GM23338 (cell line): ENCODE measurements around the gene PRKAR1B.

ENCODE experiments used
- EZH2 ChIP-seq: fragments of 200-600 bp; sonication (generic); IDR thresholded peaks from one replicate; pipeline ENCODE4 v1.8.0; 2017; ENCODE audit warnings: antibody characterized with exemption, mild to moderate bottlenecking, low read depth; ENCODE audit not compliant: unreplicated experiment
- TF ChIP-seq, protein P1 (sequence below), 2 experiments: fragments of 200-600 bp in 1 of 2; sonication (generic) in 1 of 2; conservative IDR thresholded peaks; 2 replicates each; pipeline versions ENCODE4 v1.5.1 to v1.6.1; 2016 to 2017; ENCODE audit warnings: antibody characterized with exemption in 2 of 2, low read depth in 2 of 2, mild to moderate bottlenecking in 2 of 2, moderate library complexity in 1 of 2
- TF ChIP-seq, protein P2 (sequence below): IDR thresholded peaks from one replicate; pipeline ENCODE4 v1.6.1; 2018; ENCODE audit warnings: antibody characterized with exemption; ENCODE audit not compliant: unreplicated experiment

DNA sequence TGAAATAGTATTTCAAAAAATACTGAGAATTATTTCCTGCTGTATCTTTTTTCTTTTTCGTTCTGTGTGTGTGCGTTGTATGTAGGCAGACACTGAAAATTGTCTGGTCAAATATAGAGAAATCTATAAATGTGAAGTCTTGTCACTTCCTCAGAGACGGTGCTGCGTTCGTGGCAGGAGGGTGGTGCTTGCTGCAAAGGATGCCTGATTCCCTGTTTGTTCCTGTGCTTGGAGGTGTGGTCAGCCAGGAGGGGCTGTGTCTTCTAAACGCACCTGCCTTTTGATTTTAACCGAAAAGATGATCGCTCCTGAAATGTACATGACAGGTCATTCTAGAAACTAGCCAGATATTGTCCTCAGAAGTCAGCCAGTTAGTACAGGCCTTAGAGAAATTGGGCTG is 32.5 kb upstream of the PRKAR1B start:
- TF ChIP-seq, protein P1, sequence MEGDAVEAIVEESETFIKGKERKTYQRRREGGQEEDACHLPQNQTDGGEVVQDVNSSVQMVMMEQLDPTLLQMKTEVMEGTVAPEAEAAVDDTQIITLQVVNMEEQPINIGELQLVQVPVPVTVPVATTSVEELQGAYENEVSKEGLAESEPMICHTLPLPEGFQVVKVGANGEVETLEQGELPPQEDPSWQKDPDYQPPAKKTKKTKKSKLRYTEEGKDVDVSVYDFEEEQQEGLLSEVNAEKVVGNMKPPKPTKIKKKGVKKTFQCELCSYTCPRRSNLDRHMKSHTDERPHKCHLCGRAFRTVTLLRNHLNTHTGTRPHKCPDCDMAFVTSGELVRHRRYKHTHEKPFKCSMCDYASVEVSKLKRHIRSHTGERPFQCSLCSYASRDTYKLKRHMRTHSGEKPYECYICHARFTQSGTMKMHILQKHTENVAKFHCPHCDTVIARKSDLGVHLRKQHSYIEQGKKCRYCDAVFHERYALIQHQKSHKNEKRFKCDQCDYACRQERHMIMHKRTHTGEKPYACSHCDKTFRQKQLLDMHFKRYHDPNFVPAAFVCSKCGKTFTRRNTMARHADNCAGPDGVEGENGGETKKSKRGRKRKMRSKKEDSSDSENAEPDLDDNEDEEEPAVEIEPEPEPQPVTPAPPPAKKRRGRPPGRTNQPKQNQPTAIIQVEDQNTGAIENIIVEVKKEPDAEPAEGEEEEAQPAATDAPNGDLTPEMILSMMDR (conservative IDR thresholded peaks at IDR 0.05; ENCODE audit: low read depth in 2 of 2) = no peak
- TF ChIP-seq EZH2 = no peak
- TF ChIP-seq, protein P2, sequence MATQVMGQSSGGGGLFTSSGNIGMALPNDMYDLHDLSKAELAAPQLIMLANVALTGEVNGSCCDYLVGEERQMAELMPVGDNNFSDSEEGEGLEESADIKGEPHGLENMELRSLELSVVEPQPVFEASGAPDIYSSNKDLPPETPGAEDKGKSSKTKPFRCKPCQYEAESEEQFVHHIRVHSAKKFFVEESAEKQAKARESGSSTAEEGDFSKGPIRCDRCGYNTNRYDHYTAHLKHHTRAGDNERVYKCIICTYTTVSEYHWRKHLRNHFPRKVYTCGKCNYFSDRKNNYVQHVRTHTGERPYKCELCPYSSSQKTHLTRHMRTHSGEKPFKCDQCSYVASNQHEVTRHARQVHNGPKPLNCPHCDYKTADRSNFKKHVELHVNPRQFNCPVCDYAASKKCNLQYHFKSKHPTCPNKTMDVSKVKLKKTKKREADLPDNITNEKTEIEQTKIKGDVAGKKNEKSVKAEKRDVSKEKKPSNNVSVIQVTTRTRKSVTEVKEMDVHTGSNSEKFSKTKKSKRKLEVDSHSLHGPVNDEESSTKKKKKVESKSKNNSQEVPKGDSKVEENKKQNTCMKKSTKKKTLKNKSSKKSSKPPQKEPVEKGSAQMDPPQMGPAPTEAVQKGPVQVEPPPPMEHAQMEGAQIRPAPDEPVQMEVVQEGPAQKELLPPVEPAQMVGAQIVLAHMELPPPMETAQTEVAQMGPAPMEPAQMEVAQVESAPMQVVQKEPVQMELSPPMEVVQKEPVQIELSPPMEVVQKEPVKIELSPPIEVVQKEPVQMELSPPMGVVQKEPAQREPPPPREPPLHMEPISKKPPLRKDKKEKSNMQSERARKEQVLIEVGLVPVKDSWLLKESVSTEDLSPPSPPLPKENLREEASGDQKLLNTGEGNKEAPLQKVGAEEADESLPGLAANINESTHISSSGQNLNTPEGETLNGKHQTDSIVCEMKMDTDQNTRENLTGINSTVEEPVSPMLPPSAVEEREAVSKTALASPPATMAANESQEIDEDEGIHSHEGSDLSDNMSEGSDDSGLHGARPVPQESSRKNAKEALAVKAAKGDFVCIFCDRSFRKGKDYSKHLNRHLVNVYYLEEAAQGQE = no peak
